Left lobe of liver (tissue), 1 donor: Measurements from ENCODE around the gene DNAJC9. TPM values are rescaled to one million over a fixed set of nuclear protein-coding genes. Genes with fewer than 3 reads are reported as not detected.

Experiments
- total RNA-seq: library from RNA; stranded (reverse); gene quantifications from one replicate; pipeline ENCODE4 v1.2.1, GENCODE V29; 2021
- donor health status: DM: no; HTN: yes; CAD: no.

DNAJC9 gene
- total RNA-seq, 1 donor from 2014 or later, result 5.8 TPM

Other genes starting within 250 kb of the DNAJC9 start
- 7.3 TPM for gene P4HA1, start 150.4 kb downstream of the DNAJC9 start, total RNA-seq
- 2.7 TPM for gene NUDT13, start 136.8 kb downstream of the DNAJC9 start, total RNA-seq
- gene ECD, start 79.2 kb downstream of the DNAJC9 start, total RNA-seq, result 9.1 TPM
- 11.1 TPM for gene FAM149B1, start 79.1 kb downstream of the DNAJC9 start, total RNA-seq
- 53.6 TPM for gene MRPS16, start 5.4 kb upstream of the DNAJC9 start, total RNA-seq
- gene CFAP70, start 111.6 kb upstream of the DNAJC9 start, total RNA-seq, result 2.8 TPM
- gene ANXA7, start 166.8 kb upstream of the DNAJC9 start, total RNA-seq, result 89.9 TPM
- 0.50 TPM for gene MSS51, start 186.3 kb upstream of the DNAJC9 start, total RNA-seq
- 10.7 TPM for gene PPP3CB, start 248.8 kb upstream of the DNAJC9 start, total RNA-seq